H1 (cell line): ENCODE measurements around the gene EEF1A2. TPM values are rescaled to one million over a fixed set of nuclear protein-coding genes. Genes with fewer than 3 reads are reported as not detected.

Experiments used
- CTCF ChIA-PET: fragments of 300-600 bp; sonication (Branson Sonifier 250); formaldehyde crosslinking; loops from one replicate; lab custom pipeline; 2021; ENCODE audit not compliant: partially characterized antibody; lab: Charles Lee
- POLR2A ChIA-PET: fragments of 300-600 bp; sonication (Branson Sonifier 250); formaldehyde crosslinking; loops from one replicate; lab custom pipeline; 2021; ENCODE audit warnings: inconsistent platforms; ENCODE audit not compliant: partially characterized antibody; lab: Charles Lee
- DNase-seq, 2 experiments: peaks; one replicate each; pipeline versions ENCODE4 v3.0.0 to v3.0.0-alpha.2; 2010 to 2022; ENCODE audit warnings: low spot score in 2 of 2, low read depth in 1 of 2, mixed read lengths in 1 of 2
- FAIRE-seq: peaks from 2 replicates; lab custom pipeline; 2011; peaks lifted over from hg19 to GRCh38; lab: Jason Lieb, UNC
- H2AFZ ChIP-seq: 2 replicates; pipeline ENCODE4 v1.8.1; 2012; ENCODE audit warnings: low read length, inconsistent platforms
- H2AK5ac ChIP-seq: 2 replicates; pipeline ENCODE4 v1.6.1; 2013; ENCODE audit warnings: low read depth, low read length
- H2BK120ac ChIP-seq: replicated peaks from 2 replicates; pipeline ENCODE3; 2013; ENCODE audit warnings: low read depth, low read length, inconsistent platforms
- H2BK12ac ChIP-seq: 2 replicates; pipeline ENCODE4 v1.6.1; 2013; ENCODE audit warnings: low read depth, low read length
- H2BK15ac ChIP-seq: 2 replicates; pipeline ENCODE4 v1.6.1; 2013; ENCODE audit warnings: low read length
- H2BK20ac ChIP-seq: 2 replicates; pipeline ENCODE4 v1.6.1; 2013; ENCODE audit warnings: low read length
- H2BK5ac ChIP-seq: 2 replicates; pipeline ENCODE4 v1.6.1; 2013; ENCODE audit warnings: low read depth, low read length
- H3K14ac ChIP-seq: 2 replicates; pipeline ENCODE4 v1.6.1; 2013; ENCODE audit warnings: inconsistent platforms; ENCODE audit not compliant: insufficient read length
- H3K18ac ChIP-seq: 2 replicates; pipeline ENCODE4 v1.6.1; 2013; ENCODE audit warnings: low read length; ENCODE audit errors: extremely low read depth
- H3K23ac ChIP-seq: 2 replicates; pipeline ENCODE4 v1.6.1; 2013; ENCODE audit warnings: inconsistent platforms; ENCODE audit not compliant: insufficient read length
- H3K23me2 ChIP-seq: 2 replicates; pipeline ENCODE4 v1.6.1; 2013; ENCODE audit warnings: low read depth, low read length
- H3K27ac ChIP-seq: 2 replicates; pipeline ENCODE4 v1.6.1; 2011; ENCODE audit warnings: low read depth, low read length, inconsistent platforms
- H3K27me3 ChIP-seq, 4 experiments: replicated peaks in 1 of 4; 1 replicate in 1 of 4; 2 replicates in 3 of 4; pipeline versions ENCODE4 v1.6.1 to v1.8.1; 2011 to 2013; ENCODE audit warnings: low read length in 3 of 4, mild to moderate bottlenecking in 3 of 4, inconsistent platforms in 2 of 4, mixed read lengths in 2 of 4, moderate library complexity in 1 of 4; ENCODE audit not compliant: control insufficient read depth in 3 of 4, insufficient read depth in 3 of 4; ENCODE audit errors: extremely low read depth in 1 of 4
- H3K36me3 ChIP-seq, 4 experiments: 2 replicates each; pipeline versions ENCODE4 v1.6.1 to v1.8.1; 2011 to 2013; ENCODE audit warnings: mild to moderate bottlenecking in 4 of 4, low read length in 3 of 4, moderate library complexity in 2 of 4, control low read depth in 1 of 4, inconsistent platforms in 1 of 4; ENCODE audit not compliant: insufficient read depth in 4 of 4, control insufficient read depth in 2 of 4
- H3K4ac ChIP-seq: replicated peaks from 2 replicates; pipeline ENCODE3; 2013; ENCODE audit warnings: low read length, low read depth, mixed read lengths, inconsistent platforms; ENCODE audit not compliant: insufficient read length
- H3K4me1 ChIP-seq, 4 experiments: replicated peaks in 1 of 4; 1 replicate in 1 of 4; 2 replicates in 3 of 4; pipeline versions ENCODE4 v1.6.1 to v1.8.1; 2011 to 2013; ENCODE audit warnings: low read length in 3 of 4, inconsistent platforms in 2 of 4, mixed read lengths in 1 of 4; ENCODE audit not compliant: insufficient read depth in 4 of 4, control insufficient read depth in 3 of 4
- H3K4me2 ChIP-seq, 2 experiments: 2 replicates each; pipeline versions ENCODE4 v1.6.1 to v1.8.1; 2011 to 2013; ENCODE audit warnings: low read depth in 2 of 2, low read length in 2 of 2, control low read depth in 1 of 2, inconsistent platforms in 1 of 2, mild to moderate bottlenecking in 1 of 2; ENCODE audit not compliant: insufficient read depth in 1 of 2
- H3K4me3 ChIP-seq, 4 experiments: fragments of 200-600, 300-600 bp in 1 of 4; sonication (generic), shearing (Covaris generic), sonication (Bioruptor Twin) in 1 of 4; 2 replicates each; pipeline versions ENCODE4 v1.5.1 to v1.8.1; 2011 to 2016; ENCODE audit warnings: low read length in 4 of 4, low read depth in 3 of 4, control low read depth in 2 of 4, inconsistent platforms in 2 of 4, mild to moderate bottlenecking in 2 of 4, mixed read lengths in 1 of 4, moderate library complexity in 1 of 4; ENCODE audit not compliant: insufficient read depth in 2 of 4; ENCODE audit errors: extremely low read depth in 1 of 4
- H3K56ac ChIP-seq: replicated peaks from 2 replicates; pipeline ENCODE3; 2013; ENCODE audit warnings: low read depth, mild to moderate bottlenecking, mixed read lengths, low read length, inconsistent platforms; ENCODE audit not compliant: insufficient read length
- H3K79me1 ChIP-seq: 2 replicates; pipeline ENCODE4 v1.6.1; 2013; ENCODE audit warnings: low read depth, low read length, control low read depth
- H3K79me2 ChIP-seq, 2 experiments: 2 replicates each; pipeline versions ENCODE4 v1.6.1 to v1.8.1; 2012 to 2013; ENCODE audit warnings: low read length in 2 of 2, mild to moderate bottlenecking in 2 of 2, inconsistent platforms in 1 of 2; ENCODE audit not compliant: insufficient read depth in 2 of 2, control insufficient read depth in 1 of 2
- H3K9ac ChIP-seq, 4 experiments: replicated peaks in 1 of 4; 1 replicate in 1 of 4; 2 replicates in 3 of 4; pipeline versions ENCODE4 v1.6.1 to v1.8.1; 2011 to 2013; ENCODE audit warnings: low read depth in 3 of 4, low read length in 3 of 4, control low read depth in 2 of 4, mild to moderate bottlenecking in 2 of 4, moderate library complexity in 2 of 4, inconsistent platforms in 1 of 4; ENCODE audit errors: extremely low read depth in 1 of 4
- H3K9me3 ChIP-seq, 2 experiments: 2 replicates each; pipeline versions ENCODE4 v1.6.1 to v1.8.1; 2012 to 2013; ENCODE audit warnings: mild to moderate bottlenecking in 2 of 2, moderate library complexity in 2 of 2, control low read depth in 1 of 2, inconsistent platforms in 1 of 2, low read depth in 1 of 2, low read length in 1 of 2, mixed read lengths in 1 of 2; ENCODE audit not compliant: insufficient read depth in 2 of 2
- H4K20me1 ChIP-seq, 2 experiments: replicated peaks in 1 of 2; 2 replicates each; pipeline versions ENCODE3 to v1.8.1; 2011 to 2013; ENCODE audit warnings: inconsistent platforms in 2 of 2, low read length in 2 of 2, mild to moderate bottlenecking in 1 of 2; ENCODE audit not compliant: insufficient read depth in 2 of 2, control insufficient read depth in 1 of 2
- H4K5ac ChIP-seq: 2 replicates; pipeline ENCODE4 v1.6.1; 2013; ENCODE audit warnings: low read length, low read depth, mixed read lengths, inconsistent platforms; ENCODE audit not compliant: insufficient read length
- H4K8ac ChIP-seq: 2 replicates; pipeline ENCODE4 v1.8.0; 2013; ENCODE audit warnings: mild to moderate bottlenecking, moderate library complexity, low read length, inconsistent platforms; ENCODE audit not compliant: insufficient read depth; ENCODE audit errors: extremely low read depth
- H4K91ac ChIP-seq: replicated peaks from 2 replicates; pipeline ENCODE3; 2013; ENCODE audit warnings: low read length, mixed read lengths, inconsistent platforms; ENCODE audit not compliant: insufficient read length
- BACH1 ChIP-seq: IDR thresholded peaks from 2 replicates; pipeline ENCODE4 v1.6.1; 2012; ENCODE audit warnings: low read length, improper control_type of control experiment
- CHD2 ChIP-seq: IDR thresholded peaks from 2 replicates; pipeline ENCODE4 v1.6.1; 2012; ENCODE audit warnings: low read length, improper control_type of control experiment
- JUND ChIP-seq: IDR thresholded peaks from 2 replicates; pipeline ENCODE4 v1.6.1; 2011; ENCODE audit warnings: mild to moderate bottlenecking, improper control_type of control experiment, low read length
- KDM5A ChIP-seq: fragments of 200-600 bp; IDR thresholded peaks from 2 replicates; pipeline ENCODE4 v1.7.1; 2012; ENCODE audit warnings: mild to moderate bottlenecking, low read length, inconsistent platforms, mixed read lengths
- NRF1 ChIP-seq: IDR thresholded peaks from 2 replicates; pipeline ENCODE4 v1.6.1; 2011; ENCODE audit warnings: mild to moderate bottlenecking, low read depth, low read length, improper control_type of control experiment
- POLR2A ChIP-seq, 2 experiments: IDR thresholded peaks; 1 replicate in 1 of 2; 2 replicates in 1 of 2; pipeline ENCODE4 v1.6.1; 2011; ENCODE audit warnings: low read depth in 2 of 2, low read length in 2 of 2, mild to moderate bottlenecking in 2 of 2; ENCODE audit errors: control extremely low read depth in 1 of 2
- RFX5 ChIP-seq: IDR thresholded peaks from 2 replicates; pipeline ENCODE4 v1.6.1; 2011; ENCODE audit warnings: low read depth, low read length, improper control_type of control experiment, borderline replicate concordance
- RXRA ChIP-seq: IDR thresholded peaks from 2 replicates; pipeline ENCODE4 v1.6.1; 2011; ENCODE audit warnings: low read depth, mild to moderate bottlenecking, low read length, moderate library complexity; ENCODE audit not compliant: insufficient read depth
- SIRT6 ChIP-seq: IDR thresholded peaks from one replicate; pipeline ENCODE4 v1.7.1; 2012; ENCODE audit warnings: low read length, inconsistent platforms
- SP4 ChIP-seq: IDR thresholded peaks from 2 replicates; pipeline ENCODE4 v1.6.1; 2012; ENCODE audit warnings: low read length, inconsistent platforms
- TAF7 ChIP-seq: optimal IDR thresholded peaks from 2 replicates; pipeline ENCODE3; 2011; ENCODE audit warnings: low read depth, mild to moderate bottlenecking, inconsistent platforms, low read length, moderate library complexity, borderline replicate concordance
- WGBS, 2 experiments: shearing (Covaris generic) in 1 of 2; methylation state at CpG; one replicate each; pipeline versions ENCODE4 v1.1.6 to v1.1.7; 2013 to 2015; ENCODE audit warnings: low lambda C conversion rate in 2 of 2, mixed read lengths in 2 of 2, inconsistent platforms in 1 of 2, low coverage in 1 of 2, missing lambda C conversion rate in 1 of 2; ENCODE audit not compliant: insufficient replicate concordance in 2 of 2, insufficient coverage in 1 of 2, insufficient read length in 1 of 2; ENCODE audit errors: extremely low coverage in 1 of 2, missing lambda C conversion rate in 1 of 2; 5-methylcytosine and 5-hydroxymethylcytosine counted together
- polyA plus RNA-seq, 7 experiments: library from polyadenylated mRNA; depleted of rRNA in 3 of 7; stranded (reverse) in 5 of 7; unstranded in 2 of 7; fragments of >200 nt in 5 of 7; fragments of 200-250 nt in 2 of 7; gene quantifications; 1 replicate in 5 of 7; 2 replicates in 1 of 7; 4 replicates in 1 of 7; pipeline versions ENCODE4 v1.2.1 to v1.2.3, GENCODE V29; 2011 to 2013; ENCODE audit warnings: missing spikeins in 2 of 7, mixed read lengths in 2 of 7
- total RNA-seq: library from RNA; stranded (reverse); fragmentation: NEBNext Ultra II Directional; extraction: Animal tissue kit (Norgen Biotek cat#: 25700); gene quantifications from 2 replicates; pipeline ENCODE4 v1.2.1, GENCODE V29; 2021
- TF ChIP-seq, protein P1 (sequence below): IDR thresholded peaks from 2 replicates; pipeline ENCODE4 v1.6.1; 2012; ENCODE audit warnings: inconsistent platforms

Gene EEF1A2
- total and polyA plus RNA-seq, 2 of the 8 experiments (the other 6 are each of a cell fraction or from before 2014, with no cell fraction given), result 7.4 to 25.8 TPM

DNA sequence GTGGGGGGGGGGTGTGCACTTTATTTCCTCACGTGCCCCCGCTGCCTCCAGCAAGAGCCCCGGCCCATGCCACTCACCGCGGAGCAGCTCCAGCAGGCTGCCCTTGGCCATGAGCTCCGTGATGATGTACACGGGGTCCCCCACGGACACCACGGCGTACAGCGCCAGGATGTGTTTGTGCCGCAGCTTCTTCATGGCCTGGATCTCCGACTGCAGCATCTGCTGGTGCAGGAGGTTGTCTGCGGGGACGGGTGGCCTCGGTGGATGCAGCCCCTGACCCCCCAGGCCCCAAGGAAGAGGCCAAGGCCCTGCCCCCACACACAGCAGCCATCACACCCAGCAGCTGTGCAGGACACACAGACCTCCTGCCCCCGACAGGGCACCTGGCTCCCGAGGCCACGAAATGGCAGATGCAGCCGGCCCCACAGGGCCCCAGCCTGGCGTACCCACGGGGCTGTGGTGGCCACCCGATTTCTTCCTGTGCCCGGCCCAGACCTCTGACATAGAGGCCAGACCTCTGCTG, 33.6 kb upstream of the EEF1A2 start:
- H3K4me1 ChIP-seq, result peaks cover 0 to 16% (median 3%) of the 10 kb centered on the region in 4 experiments; a peak in 5 of 7 replicates
- H3K4ac ChIP-seq, result no peak overlapping the region
- peak overlapping the region; percentile 77 for H3K56ac ChIP-seq
- TF ChIP-seq CHD2 (no peak), NRF1 (no peak), KDM5A (no peak), RFX5 (no peak), POLR2A (IDR thresholded peaks at IDR 0.05; ENCODE audit: control extremely low read depth in 1 of 2, low read depth in 2 of 2, low read length in 2 of 2) (no peak), SIRT6 (no peak), JUND (no peak), RXRA (no peak), SP4 (no peak), TAF7 (no peak), BACH1 (no peak)
- TF ChIP-seq, protein P1, sequence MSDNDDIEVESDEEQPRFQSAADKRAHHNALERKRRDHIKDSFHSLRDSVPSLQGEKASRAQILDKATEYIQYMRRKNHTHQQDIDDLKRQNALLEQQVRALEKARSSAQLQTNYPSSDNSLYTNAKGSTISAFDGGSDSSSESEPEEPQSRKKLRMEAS, result no peak
- TF ChIP-seq, all 59 proteins: peak for 0
- no peak overlapping the region for H3K27ac ChIP-seq
- no peak overlapping the region for H3K4me2 ChIP-seq
- H2BK20ac ChIP-seq, result no peak overlapping the region
- H3K79me2 ChIP-seq, result no peaks in the 10 kb centered on the region
- POLR2A ChIA-PET, result interaction anchor here (7.8 kb wide), 1 partner anchor 10 kb away, joined by 59 read pairs; the partner anchor contains the start of gene PPDPF
- H2AK5ac ChIP-seq, result peak overlapping the region; percentile 83; the same call in 1 of the 2 replicates
- no peak overlapping the region for H3K14ac ChIP-seq
- H3K27me3 ChIP-seq, result no peaks in the 10 kb centered on the region
- H3K18ac ChIP-seq, result no peak overlapping the region
- 89% methylated on average over 24 of the region's 24 CpGs; no CpG with 5 or more reads in 1 of the 2 experiments for WGBS, 2 experiments
- no peak overlapping the region for H4K5ac ChIP-seq
- no peaks in the 10 kb centered on the region; the same call in 1 of the 2 replicates for H3K79me1 ChIP-seq
- H3K36me3 ChIP-seq, result no peaks in the 10 kb centered on the region
- H2BK15ac ChIP-seq, result no peak overlapping the region
- CTCF ChIA-PET, result interaction anchor here (1.1 to 1.5 kb wide), 3 partner anchors 10 to 223 kb away, joined by 3 read pairs; no protein-coding TSS in a partner anchor
- H3K23ac ChIP-seq, result no peak overlapping the region
- no peak overlapping the region; the same call in 1 of the 2 replicates for H2BK5ac ChIP-seq
- no peak overlapping the region for H3K4me3 ChIP-seq
- H3K23me2 ChIP-seq, result peaks cover 3% of the 10 kb centered on the region; the same call in 1 of the 2 replicates
- no peak for DNase-seq
- no peak overlapping the region for H3K9ac ChIP-seq
- H2BK120ac ChIP-seq, result no peak overlapping the region
- 0 out of 2 replicates have a peak overlapping the region, but pooled peaks have one; percentile 60 for H2BK12ac ChIP-seq
- peaks cover 0 to 3% of the 10 kb centered on the region in 2 experiments for H4K20me1 ChIP-seq
- no peak for FAIRE-seq
- no peaks in the 10 kb centered on the region for H3K9me3 ChIP-seq
- no peak overlapping the region for H2AFZ ChIP-seq
- H4K91ac ChIP-seq, result peak overlapping the region; percentile 55
- H4K8ac ChIP-seq, result no peak overlapping the region
